ENCODE measurements around the gene CHPF. TPM values are rescaled to one million over a fixed set of nuclear protein-coding genes. Genes with fewer than 3 reads are reported as not detected.

The CHPF gene
- total RNA-seq, 1 experiment from 2014 or later: 78.2 TPM

DNA sequence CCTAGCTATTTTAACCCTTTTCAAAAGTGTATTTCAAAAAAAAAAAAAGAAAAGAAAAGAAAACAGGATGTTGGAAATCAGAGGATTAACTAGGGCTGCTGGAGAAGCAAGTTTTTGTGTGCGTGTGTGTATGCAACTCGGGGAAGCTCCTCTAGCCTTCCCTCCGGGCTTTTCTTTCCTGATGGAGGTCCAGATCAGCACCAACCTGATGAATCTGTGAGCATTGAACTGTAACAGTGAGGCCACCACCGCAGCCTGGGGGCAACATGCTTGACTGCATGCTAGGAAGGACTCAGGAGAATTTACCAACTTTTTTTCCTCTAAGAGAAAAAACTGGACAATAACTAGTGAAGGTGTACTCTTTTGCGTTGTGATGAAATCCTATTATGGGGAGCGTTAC is 25.4 kb upstream of the CHPF start:
- H3K27me3 ChIP-seq (ENCODE audit: insufficient read depth, low read depth): no peaks in the 10 kb centered on the region
- no peak overlapping the region; the same call in 1 of the 2 replicates for H3K27ac ChIP-seq
- ChIA-PET POLR2A (ENCODE audit: unreplicated experiment) (interaction anchor here (0.7 to 1.1 kb wide), 3 partner anchors 8 to 27 kb away, joined by 4 to 6 read pairs (median 6); no protein-coding TSS in a partner anchor), CTCF (no interaction called here)
- TF ChIP-seq, protein P1, sequence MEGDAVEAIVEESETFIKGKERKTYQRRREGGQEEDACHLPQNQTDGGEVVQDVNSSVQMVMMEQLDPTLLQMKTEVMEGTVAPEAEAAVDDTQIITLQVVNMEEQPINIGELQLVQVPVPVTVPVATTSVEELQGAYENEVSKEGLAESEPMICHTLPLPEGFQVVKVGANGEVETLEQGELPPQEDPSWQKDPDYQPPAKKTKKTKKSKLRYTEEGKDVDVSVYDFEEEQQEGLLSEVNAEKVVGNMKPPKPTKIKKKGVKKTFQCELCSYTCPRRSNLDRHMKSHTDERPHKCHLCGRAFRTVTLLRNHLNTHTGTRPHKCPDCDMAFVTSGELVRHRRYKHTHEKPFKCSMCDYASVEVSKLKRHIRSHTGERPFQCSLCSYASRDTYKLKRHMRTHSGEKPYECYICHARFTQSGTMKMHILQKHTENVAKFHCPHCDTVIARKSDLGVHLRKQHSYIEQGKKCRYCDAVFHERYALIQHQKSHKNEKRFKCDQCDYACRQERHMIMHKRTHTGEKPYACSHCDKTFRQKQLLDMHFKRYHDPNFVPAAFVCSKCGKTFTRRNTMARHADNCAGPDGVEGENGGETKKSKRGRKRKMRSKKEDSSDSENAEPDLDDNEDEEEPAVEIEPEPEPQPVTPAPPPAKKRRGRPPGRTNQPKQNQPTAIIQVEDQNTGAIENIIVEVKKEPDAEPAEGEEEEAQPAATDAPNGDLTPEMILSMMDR (conservative IDR thresholded peaks at IDR 0.05): no peak
- TF ChIP-seq EZH2 (IDR thresholded peaks at IDR 0.05; ENCODE audit: low read depth): no peak
- peaks cover 28% of the 10 kb centered on the region for H3K4me1 ChIP-seq (replicated peaks; ENCODE audit: insufficient read depth)
- H3K4me3 ChIP-seq: peak overlapping the region; percentile 67; the same call in 1 of the 2 replicates
- H3K9me3 ChIP-seq (ENCODE audit: insufficient read depth, low read depth): no peaks in the 10 kb centered on the region
- H3F3A ChIP-seq (ENCODE audit: insufficient read depth, low read depth): peaks cover 13% of the 10 kb centered on the region
- peak overlapping the region; percentile 98 for H3K4me2 ChIP-seq
- BruUV-seq (replicated peaks): no TSS peak
- peaks cover 13% of the 10 kb centered on the region for H3K79me2 ChIP-seq (ENCODE audit: low read depth)
- H2AFZ ChIP-seq: no peak overlapping the region
- DNase-seq: peak; percentile 79 to 91
- H3K9me2 ChIP-seq (ENCODE audit: insufficient read depth): no peaks in the 10 kb centered on the region
- H3K36me3 ChIP-seq (ENCODE audit: low read depth): no peaks in the 10 kb centered on the region
- intact Hi-C loops (cut with micrococcal nuclease; ENCODE audit: unreplicated experiment): no loop called here
- H4K20me1 ChIP-seq (ENCODE audit: insufficient read depth): no peaks in the 10 kb centered on the region

DNA sequence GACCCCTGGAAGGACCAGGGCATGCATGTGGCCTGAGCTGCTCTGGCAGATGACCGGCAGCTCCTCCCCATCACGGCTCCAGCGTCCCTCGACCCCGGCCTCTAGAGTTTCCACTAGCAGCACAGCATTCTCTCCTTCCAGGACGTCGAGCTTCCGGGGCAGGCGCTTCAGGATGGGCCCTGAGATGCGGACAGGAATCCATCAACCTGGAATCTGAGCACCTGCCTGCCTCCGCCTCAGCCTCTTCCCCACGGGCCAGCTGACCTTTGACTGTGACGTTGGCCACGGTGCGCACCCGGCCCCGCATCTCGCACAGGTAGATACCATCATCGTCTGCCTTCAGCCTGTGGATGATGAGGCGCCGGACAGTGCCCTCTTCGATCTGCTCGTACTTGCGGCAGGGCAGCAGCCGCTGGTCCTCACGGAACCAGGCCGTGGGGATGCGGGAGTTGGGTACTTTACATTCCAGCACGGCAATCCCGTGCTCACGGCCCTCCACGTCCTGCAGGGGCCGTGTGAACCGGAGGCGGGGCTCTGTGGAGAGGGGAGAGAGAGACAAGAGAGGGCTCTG is 24.3 kb upstream of the CHPF start:
- no peak overlapping the region for H3K4me2 ChIP-seq
- peaks cover 28% of the 10 kb centered on the region for H3K4me1 ChIP-seq (replicated peaks; ENCODE audit: insufficient read depth)
- H3K27ac ChIP-seq: no peak overlapping the region
- H3K79me2 ChIP-seq (ENCODE audit: low read depth): peaks cover 13% of the 10 kb centered on the region
- no peaks in the 10 kb centered on the region for H3K9me3 ChIP-seq (ENCODE audit: insufficient read depth, low read depth)
- no peaks in the 10 kb centered on the region for H4K20me1 ChIP-seq (ENCODE audit: insufficient read depth)
- ChIA-PET POLR2A (ENCODE audit: unreplicated experiment) (no interaction called here), CTCF (no interaction called here)
- TF ChIP-seq, protein P1 (conservative IDR thresholded peaks at IDR 0.05): no peak
- no peak for TF ChIP-seq EZH2 (IDR thresholded peaks at IDR 0.05; ENCODE audit: low read depth)
- BruUV-seq (replicated peaks): no TSS peak
- H2AFZ ChIP-seq: no peak overlapping the region
- no peaks in the 10 kb centered on the region for H3K27me3 ChIP-seq (ENCODE audit: insufficient read depth, low read depth)
- H3K9me2 ChIP-seq (ENCODE audit: insufficient read depth): no peaks in the 10 kb centered on the region
- no peak for DNase-seq
- H3K36me3 ChIP-seq (ENCODE audit: low read depth): no peaks in the 10 kb centered on the region
- intact Hi-C loops (cut with micrococcal nuclease; ENCODE audit: unreplicated experiment): no loop called here
- H3F3A ChIP-seq (ENCODE audit: insufficient read depth, low read depth): peaks cover 13% of the 10 kb centered on the region
- H3K4me3 ChIP-seq: no peak overlapping the region

DNA sequence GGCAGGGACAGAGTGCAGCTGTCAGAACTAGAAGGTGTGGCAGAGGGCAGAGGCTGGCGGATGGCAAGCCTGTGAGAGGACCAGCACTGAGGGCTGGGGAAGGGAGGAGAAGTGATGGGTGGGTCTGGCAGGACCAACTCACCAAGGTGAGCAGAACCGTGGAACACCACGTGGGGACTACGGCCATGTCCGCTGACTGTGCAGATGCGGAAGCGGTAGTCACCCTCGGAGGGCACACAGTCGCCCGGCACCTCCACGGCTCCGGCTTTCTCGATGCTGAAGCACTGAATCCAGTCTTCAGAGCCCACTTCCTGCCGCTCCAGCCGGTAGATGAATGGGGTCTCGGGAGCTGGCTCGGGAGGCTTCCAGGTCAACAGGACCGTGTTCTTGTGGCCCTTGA is 23.5 kb upstream of the CHPF start:
- CTCF ChIA-PET: no interaction called here
- no TSS peak for BruUV-seq (replicated peaks)
- H2AFZ ChIP-seq: no peak overlapping the region

More for the DNA sequence above, 23.5 kb upstream of the CHPF start:
- no peak for TF ChIP-seq EZH2 (IDR thresholded peaks at IDR 0.05; ENCODE audit: low read depth)
- TF ChIP-seq, protein P1 (conservative IDR thresholded peaks at IDR 0.05): no peak
- POLR2A ChIA-PET (ENCODE audit: unreplicated experiment): no interaction called here
- no peak for DNase-seq
- Histone ChIP-seq H3K79me2 (ENCODE audit: low read depth) (peaks cover 13% of the 10 kb centered on the region), H3K36me3 (ENCODE audit: low read depth) (no peaks in the 10 kb centered on the region), H3K9me3 (ENCODE audit: insufficient read depth, low read depth) (no peaks in the 10 kb centered on the region), H3K4me3 (no peak overlapping the region), H3F3A (ENCODE audit: insufficient read depth, low read depth) (peaks cover 13% of the 10 kb centered on the region), H3K27me3 (ENCODE audit: insufficient read depth, low read depth) (no peaks in the 10 kb centered on the region), H4K20me1 (ENCODE audit: insufficient read depth) (no peaks in the 10 kb centered on the region), H3K27ac (no peak overlapping the region), H3K4me1 (replicated peaks; ENCODE audit: insufficient read depth) (peaks cover 25% of the 10 kb centered on the region), H3K9me2 (ENCODE audit: insufficient read depth) (no peaks in the 10 kb centered on the region), H3K4me2 (no peak overlapping the region)
- intact Hi-C loops (cut with micrococcal nuclease; ENCODE audit: unreplicated experiment): no loop called here
